PC-3 (cell line): Measurements from ENCODE around the gene CDH13. TPM values are rescaled to one million over a fixed set of nuclear protein-coding genes. Genes with fewer than 3 reads are reported as not detected.

Experiments
- ATAC-seq: fragments of 200-7000 bp; cut with Tn5 transposase; 2 replicates; pipeline ENCODE4 v1.9.1; 2020; ENCODE audit warnings: mild to moderate bottlenecking, moderate library complexity
- BruUV-seq: library from RNA; stranded (reverse); fragments of 400-500 nt; replicated peaks from 2 replicates; lab custom pipeline; 2021; lab: Mats Ljungman, UMichigan
- CTCF ChIA-PET: fragments of 300-600 bp; sonication (Branson Sonifier 250); formaldehyde crosslinking; loops from one replicate; lab custom pipeline; 2022; ENCODE audit warnings: antibody characterized with exemption; lab: Charles Lee
- POLR2A ChIA-PET: fragments of 300-600 bp; sonication (Branson Sonifier 250); formaldehyde crosslinking; loops from one replicate; lab custom pipeline; 2022; ENCODE audit warnings: antibody characterized with exemption; ENCODE audit not compliant: unreplicated experiment; lab: Charles Lee
- DNase-seq: peaks from one replicate; pipeline ENCODE4 v3.0.0-alpha.2; 2015
- H2AFZ ChIP-seq: fragments of 300-600 bp; sonication (generic); 2 replicates; pipeline ENCODE4 v1.6.0; 2016; ENCODE audit warnings: antibody characterized with exemption, low read length
- H3F3A ChIP-seq: fragments of 300-600 bp; sonication (generic); one replicate; pipeline ENCODE4 v1.6.0; 2017; ENCODE audit warnings: antibody characterized with exemption, low read length, control low read depth, mild to moderate bottlenecking; ENCODE audit not compliant: unreplicated experiment
- H3K27ac ChIP-seq: fragments of 300-600 bp; sonication (generic); 2 replicates; pipeline ENCODE4 v1.5.1; 2016; ENCODE audit warnings: mild to moderate bottlenecking, low read length
- H3K27me3 ChIP-seq: fragments of 300-600 bp; sonication (generic); 2 replicates; pipeline ENCODE4 v1.6.1; 2016; ENCODE audit warnings: low read length, mixed read lengths
- H3K36me3 ChIP-seq: fragments of 300-600 bp; sonication (generic); 2 replicates; pipeline ENCODE4 v1.6.1; 2016; ENCODE audit warnings: low read depth, mixed run types, low read length, mixed read lengths
- H3K4me1 ChIP-seq: fragments of 300-600 bp; sonication (generic); 2 replicates; pipeline ENCODE4 v1.5.1; 2016; ENCODE audit warnings: low read length; ENCODE audit not compliant: insufficient read depth
- H3K4me2 ChIP-seq: fragments of 300-600 bp; sonication (generic); 2 replicates; pipeline ENCODE4 v1.6.0; 2016; ENCODE audit warnings: low read length
- H3K4me3 ChIP-seq: fragments of 300-600 bp; sonication (generic); 2 replicates; pipeline ENCODE4 v1.5.1; 2016; ENCODE audit warnings: mild to moderate bottlenecking, low read length, mixed read lengths
- H3K79me2 ChIP-seq: fragments of 300-600 bp; sonication (generic); 2 replicates; pipeline ENCODE4 v1.6.1; 2017; ENCODE audit warnings: low read length, mixed read lengths
- H3K9ac ChIP-seq: fragments of 300-600 bp; sonication (generic); 2 replicates; pipeline ENCODE4 v1.6.0; 2016; ENCODE audit warnings: mild to moderate bottlenecking, low read length
- H3K9me2 ChIP-seq: fragments of 300-600 bp; sonication (generic); replicated peaks from 2 replicates; pipeline ENCODE4 v1.6.1; 2016; ENCODE audit warnings: mixed run types, low read length, mixed read lengths
- H3K9me3 ChIP-seq: fragments of 300-600 bp; sonication (generic); 2 replicates; pipeline ENCODE4 v1.6.1; 2016; ENCODE audit warnings: low read length, mixed read lengths
- H4K20me1 ChIP-seq: fragments of 300-600 bp; sonication (generic); 2 replicates; pipeline ENCODE4 v1.6.1; 2016; ENCODE audit warnings: low read length, mixed read lengths
- CTCF ChIP-seq: fragments of 300-600 bp; sonication (generic); conservative IDR thresholded peaks from 2 replicates; pipeline ENCODE4 v1.5.1; 2017; ENCODE audit warnings: antibody characterized with exemption, low read depth, mild to moderate bottlenecking, low read length
- EZH2 ChIP-seq: fragments of 300-600 bp; sonication (generic); IDR thresholded peaks from one replicate; pipeline ENCODE4 v1.6.1; 2017; ENCODE audit warnings: antibody characterized with exemption, mild to moderate bottlenecking, low read length; ENCODE audit not compliant: unreplicated experiment
- EZH2phosphoT487 ChIP-seq: fragments of 300-600 bp; sonication (generic); IDR thresholded peaks from 2 replicates; pipeline ENCODE4 v1.6.1; 2018; ENCODE audit warnings: mild to moderate bottlenecking, antibody characterized with exemption, low read length, borderline replicate concordance
- intact Hi-C: fragments of 100-400 bp; cut with micrococcal nuclease; formaldehyde crosslinking; loops from 2 replicates; pipeline ENCODE4 v1.9.0; 2023
- total RNA-seq: library from RNA; depleted of rRNA; stranded (reverse); fragments of >200 nt; gene quantifications from 2 replicates; pipeline ENCODE4 v1.2.3, GENCODE V29; 2014

CDH13 gene
- total RNA-seq, 1 experiment from 2014 or later, result 0.36 TPM

- no peak overlapping the region for H2AFZ ChIP-seq
- no peaks in the 10 kb centered on the region for H3K9me2 ChIP-seq
- TF ChIP-seq EZH2 (no peak), CTCF (peak; percentile 40)
- CTCF ChIA-PET, result no interaction called here
- no peak overlapping the region for H3K9ac ChIP-seq
- intact Hi-C loops, result no loop called here
- no peaks in the 10 kb centered on the region for H3K9me3 ChIP-seq
- ATAC-seq, result no peak
- no peaks in the 10 kb centered on the region for H3K4me1 ChIP-seq
- H4K20me1 ChIP-seq, result no peaks in the 10 kb centered on the region
- H3F3A ChIP-seq, result no peaks in the 10 kb centered on the region
- no peaks in the 10 kb centered on the region for H3K36me3 ChIP-seq
- no peak overlapping the region for H3K4me3 ChIP-seq
- no peaks in the 10 kb centered on the region for H3K79me2 ChIP-seq
- H3K27ac ChIP-seq, result no peak overlapping the region
- peaks cover 8% of the 10 kb centered on the region; the same call in 1 of the 2 replicates for H3K27me3 ChIP-seq
- BruUV-seq, result no TSS peak
- POLR2A ChIA-PET, result no interaction called here
- no peak for DNase-seq
- no peak overlapping the region for H3K4me2 ChIP-seq
Measured at GRCh38 chr16:83113317-83113716, 486.5 kb downstream of the CDH13 start.

GRCh38 chr16:83113811-83114210, 487.0 kb downstream of the CDH13 start:
- H3K4me2 ChIP-seq, result no peak overlapping the region
- intact Hi-C loops, result no loop called here
- H3K9me2 ChIP-seq, result no peaks in the 10 kb centered on the region
- no peak overlapping the region for H3K9ac ChIP-seq
- H3K9me3 ChIP-seq, result no peaks in the 10 kb centered on the region
- ChIA-PET CTCF (no interaction called here), POLR2A (no interaction called here)
- DNase-seq (no peak), ATAC-seq (no peak)
- H3K79me2 ChIP-seq, result no peaks in the 10 kb centered on the region
- no peaks in the 10 kb centered on the region for H3K4me1 ChIP-seq
- no TSS peak for BruUV-seq
- H3K27ac ChIP-seq, result no peak overlapping the region
- H3K27me3 ChIP-seq, result peaks cover 8% of the 10 kb centered on the region; the same call in 1 of the 2 replicates
- no peaks in the 10 kb centered on the region for H3K36me3 ChIP-seq
- H3K4me3 ChIP-seq, result no peak overlapping the region
- H2AFZ ChIP-seq, result no peak overlapping the region
- H4K20me1 ChIP-seq, result no peaks in the 10 kb centered on the region
- TF ChIP-seq CTCF (no peak), EZH2 (no peak), EZH2phosphoT487 (no peak)
- H3F3A ChIP-seq, result no peaks in the 10 kb centered on the region

DNA sequence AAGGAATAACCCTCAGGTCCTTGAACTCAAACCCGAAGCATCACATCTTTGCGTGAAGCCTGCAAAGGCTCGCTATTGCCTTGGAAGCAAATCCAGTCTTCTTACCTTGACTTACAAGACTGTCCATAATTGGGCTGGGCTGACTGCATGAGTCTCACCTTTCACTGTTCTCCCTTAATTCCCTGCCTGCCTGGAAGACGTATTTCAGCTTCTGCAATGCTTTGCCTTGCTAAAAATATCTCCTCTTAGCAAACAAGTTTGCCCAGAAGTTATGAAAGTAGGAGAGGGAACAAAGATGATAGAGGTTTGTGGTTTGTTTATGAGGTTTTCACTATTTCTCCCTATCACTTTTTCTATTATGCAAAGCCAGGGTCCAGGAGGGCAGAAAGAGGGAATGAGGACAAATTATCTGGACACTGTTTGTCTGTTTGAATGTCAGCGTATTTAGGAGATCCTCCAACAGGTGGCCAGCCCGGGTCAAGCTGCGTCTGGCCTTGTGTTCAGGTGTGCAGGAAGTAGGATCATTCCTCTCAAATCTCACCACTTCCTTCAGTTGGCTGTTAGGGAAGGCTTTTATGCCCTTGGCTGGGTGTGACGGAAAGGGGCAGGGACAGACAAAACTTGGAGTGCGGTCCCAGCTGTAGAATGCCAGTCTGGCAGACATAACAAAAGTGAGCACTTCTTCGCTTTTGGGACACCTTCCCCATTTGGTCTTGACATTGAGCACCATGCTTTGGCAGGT, 488.9 kb downstream of the CDH13 start:
- intact Hi-C loops, result no loop called here
- Histone ChIP-seq H3F3A (no peaks in the 10 kb centered on the region), H3K9me3 (no peaks in the 10 kb centered on the region), H3K9me2 (no peaks in the 10 kb centered on the region), H3K4me3 (no peak overlapping the region), H3K27me3 (peaks cover 4% of the 10 kb centered on the region; the same call in 1 of the 2 replicates), H4K20me1 (no peaks in the 10 kb centered on the region), H3K4me2 (no peak overlapping the region), H2AFZ (no peak overlapping the region), H3K4me1 (no peaks in the 10 kb centered on the region), H3K36me3 (no peaks in the 10 kb centered on the region), H3K27ac (no peak overlapping the region), H3K79me2 (no peaks in the 10 kb centered on the region), H3K9ac (no peak overlapping the region)
- BruUV-seq, result no TSS peak
- ATAC-seq (no peak), DNase-seq (no peak)
- TF ChIP-seq EZH2 (no peak), CTCF (no peak), EZH2phosphoT487 (no peak)
- ChIA-PET CTCF (no interaction called here), POLR2A (no interaction called here)
